ENCODE measurements around the gene RBL2. TPM values are rescaled to one million over a fixed set of nuclear protein-coding genes. Genes with fewer than 3 reads are reported as not detected.
A peak's percentile ranks its signal among the peaks of the same experiment; 100 is the strongest.

Gene RBL2
- total and polyA plus RNA-seq, 9 of the 15 experiments (the other 6 are each of a cell fraction or from before 2014, with no cell fraction given) = 7.8 to 76.3 (median 28.5) TPM

GRCh38 chr16:53502331-53503269, 68.3 kb downstream of the RBL2 start, which contains the start of gene AKTIP (continued):
- TF ChIP-seq CCNT2 (IDR thresholded peaks at IDR 0.05; ENCODE audit: borderline replicate concordance, extremely low read depth, insufficient read length, low read depth, low read length) (peak; percentile 32), CXXC5 (CRISPR knock-in tag; IDR thresholded peaks at IDR 0.05) (no peak), NCOA4 (IDR thresholded peaks at IDR 0.05; ENCODE audit: partially characterized antibody) (no peak), SAFB2 (IDR thresholded peaks at IDR 0.05; ENCODE audit: borderline replicate concordance, low read depth, low read length, severe bottlenecking) (no peak), RHOXF2B (CRISPR knock-in tag; conservative IDR thresholded peaks at IDR 0.05) (no peak), DACH1 (IDR thresholded peaks at IDR 0.05; ENCODE audit: partially characterized antibody) (no peak), CEBPZ (IDR thresholded peaks at IDR 0.05; ENCODE audit: borderline replicate concordance, low read depth, low read length) (no peak), SUPT5H (IDR thresholded peaks at IDR 0.05) (no peak), MTA2 (IDR thresholded peaks at IDR 0.05; ENCODE audit: low read depth) (no peak), NCOA6 (IDR thresholded peaks at IDR 0.05) (no peak), FUS (optimal IDR thresholded peaks at IDR 0.05; ENCODE audit: low read depth, low read length) (no peak), NR1H2 (CRISPR knock-in tag; IDR thresholded peaks at IDR 0.05) (no peak), ZNF778 (CRISPR knock-in tag; IDR thresholded peaks at IDR 0.05) (no peak), PHF21A (IDR thresholded peaks at IDR 0.05; ENCODE audit: borderline replicate concordance, low read depth) (peak; percentile 54; the same call in 1 of the 2 replicates), NFIC (IDR thresholded peaks at IDR 0.05) (peak; percentile 33; the same call in 1 of the 2 replicates), JUND (IDR thresholded peaks at IDR 0.05; ENCODE audit: borderline replicate concordance, low read depth, low read length) (no peak), JUND (tag; IDR thresholded peaks at IDR 0.05; ENCODE audit: borderline replicate concordance, low read depth, low read length) (no peak), MITF (IDR thresholded peaks at IDR 0.05) (no peak), ZNF695 (CRISPR knock-in tag; IDR thresholded peaks at IDR 0.05) (no peak), TFE3 (CRISPR knock-in tag; IDR thresholded peaks at IDR 0.05) (no peak), JUN (IDR thresholded peaks at IDR 0.05; ENCODE audit: borderline replicate concordance, low read depth, low read length) (no peak), JUN (CRISPR knock-in tag; IDR thresholded peaks at IDR 0.05; ENCODE audit: borderline replicate concordance) (no peak), FOSL1 (tag; conservative IDR thresholded peaks at IDR 0.05) (no peak)
